HG02852 (cell line): ENCODE measurements around the gene NDUFA5.
"Not testable (repeated sequence)": the region's sequence is repeated elsewhere in the genome, so short reads cannot be mapped to it uniquely, and the experiment has no call there.

Experiments used
- ATAC-seq: cut with Tn5 transposase; IDR thresholded peaks from one replicate; pipeline ENCODE4 v1.9.1; 2021; ENCODE audit warnings: mild to moderate bottlenecking, moderate library complexity; ENCODE audit not compliant: unreplicated experiment

The NDUFA5 gene

GRCh38 chr7:123558289-123558874 is 764 bp upstream of the NDUFA5 start:
- no peak for ATAC-seq

- ATAC-seq: no peak
These were observed 611 bp downstream of the NDUFA5 start for GRCh38 chr7:123557016-123557397.

- no peak for ATAC-seq
These were observed 2.1 kb downstream of the NDUFA5 start for GRCh38 chr7:123555484-123555883.

- no peak for ATAC-seq
These were observed 4.5 kb downstream of the NDUFA5 start for GRCh38 chr7:123553159-123553558.

GRCh38 chr7:123552641-123553040 is 5.0 kb downstream of the NDUFA5 start:
- no peak for ATAC-seq

GRCh38 chr7:123552134-123552533 is 5.5 kb downstream of the NDUFA5 start:
- ATAC-seq: not testable (repeated sequence)

- ATAC-seq: no peak
These were observed 9.2 kb downstream of the NDUFA5 start for GRCh38 chr7:123548406-123548805.

- ATAC-seq: no peak
These were observed 17.7 kb downstream of the NDUFA5 start for GRCh38 chr7:123539871-123540270.

GRCh38 chr7:123538897-123539296 is 18.7 kb downstream of the NDUFA5 start:
- ATAC-seq: no peak

GRCh38 chr7:123538189-123538714 is 19.4 kb downstream of the NDUFA5 start:
- no peak for ATAC-seq

- no peak for ATAC-seq
These were observed 20.5 kb downstream of the NDUFA5 start for GRCh38 chr7:123537026-123537642.

- no peak for ATAC-seq
These were observed 22.1 kb downstream of the NDUFA5 start for GRCh38 chr7:123535517-123535916.

- ATAC-seq: peak; percentile 75
These were observed 23.0 kb downstream of the NDUFA5 start, which contains the start of gene IQUB for GRCh38 chr7:123534383-123535260. Gene IQUB (minus strand): TSS chr7:123534595. CDS start chr7:123512340, 22,255 bp downstream.

GRCh38 chr7:123533929-123534382 is 23.7 kb downstream of the NDUFA5 start:
- ATAC-seq: peak; percentile 21

GRCh38 chr7:123533553-123533917 is 24.1 kb downstream of the NDUFA5 start:
- no peak for ATAC-seq

GRCh38 chr7:123532788-123533552 is 24.6 kb downstream of the NDUFA5 start:
- ATAC-seq: peak; percentile 16

GRCh38 chr7:123532343-123532742 is 25.3 kb downstream of the NDUFA5 start:
- not testable (repeated sequence) for ATAC-seq

GRCh38 chr7:123530035-123530591 is 27.5 kb downstream of the NDUFA5 start:
- not testable (repeated sequence) for ATAC-seq

- ATAC-seq: no peak
These were observed 29.4 kb downstream of the NDUFA5 start for GRCh38 chr7:123528265-123528664.

GRCh38 chr7:123527712-123528225 is 29.8 kb downstream of the NDUFA5 start:
- not testable (repeated sequence) for ATAC-seq
